OCI-LY7 (cell line): ENCODE measurements around the gene CSH2.
"Not testable (repeated sequence)": the region's sequence is repeated elsewhere in the genome, so short reads cannot be mapped to it uniquely, and the experiment has no call there.

Experiments
- EZH2phosphoT487 ChIP-seq: fragments of 200-600 bp; sonication (generic); IDR thresholded peaks from 2 replicates; pipeline ENCODE4 v1.6.1; 2018; ENCODE audit warnings: low read depth, borderline replicate concordance, mild to moderate bottlenecking, mixed run types, antibody characterized with exemption, low read length, moderate library complexity, mixed read lengths
- TF ChIP-seq, protein P1 (sequence below): fragments of 200-600 bp; sonication (generic); conservative IDR thresholded peaks from 2 replicates; pipeline ENCODE4 v1.5.1; 2014; ENCODE audit warnings: mild to moderate bottlenecking, antibody characterized with exemption, low read length, moderate library complexity, mixed read lengths

DNA sequence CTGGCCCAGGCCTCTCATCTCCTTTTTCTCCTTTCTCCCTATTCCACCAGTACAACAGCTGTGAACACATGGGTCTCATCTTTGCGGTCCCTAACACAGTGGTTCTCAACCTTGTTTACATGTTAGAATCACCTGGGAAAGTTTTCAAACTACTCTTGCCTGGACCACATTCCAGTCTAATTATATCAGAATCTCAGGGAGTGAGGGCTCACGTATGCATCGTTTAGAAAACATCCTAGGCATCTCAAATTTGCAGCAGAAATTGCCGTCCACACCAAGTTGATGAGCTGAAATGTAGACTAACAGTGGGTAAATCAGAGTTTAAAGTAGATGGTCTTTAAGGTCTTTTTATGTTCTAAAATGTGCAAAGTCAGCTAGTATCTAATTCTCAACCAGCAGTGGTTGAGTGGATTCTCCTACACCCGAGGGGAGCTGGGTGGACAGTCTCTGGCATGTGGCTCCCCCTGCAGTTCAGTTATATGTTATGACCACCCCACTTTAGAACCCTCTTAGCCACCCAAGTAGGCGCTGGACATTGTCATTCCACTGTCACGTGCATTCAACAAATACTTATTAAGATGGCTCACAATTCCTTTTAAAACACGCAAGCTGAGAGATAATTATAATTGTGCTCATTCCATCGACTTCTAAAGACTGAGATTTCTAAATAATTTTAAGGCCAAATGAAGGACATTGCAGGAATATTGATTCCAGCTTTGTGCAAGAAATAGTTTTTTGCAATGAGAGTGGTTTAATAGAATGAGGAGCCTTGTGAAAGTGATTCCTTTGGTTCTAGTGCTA is 3.8 kb downstream of the CSH2 start:
- TF ChIP-seq, protein P1, sequence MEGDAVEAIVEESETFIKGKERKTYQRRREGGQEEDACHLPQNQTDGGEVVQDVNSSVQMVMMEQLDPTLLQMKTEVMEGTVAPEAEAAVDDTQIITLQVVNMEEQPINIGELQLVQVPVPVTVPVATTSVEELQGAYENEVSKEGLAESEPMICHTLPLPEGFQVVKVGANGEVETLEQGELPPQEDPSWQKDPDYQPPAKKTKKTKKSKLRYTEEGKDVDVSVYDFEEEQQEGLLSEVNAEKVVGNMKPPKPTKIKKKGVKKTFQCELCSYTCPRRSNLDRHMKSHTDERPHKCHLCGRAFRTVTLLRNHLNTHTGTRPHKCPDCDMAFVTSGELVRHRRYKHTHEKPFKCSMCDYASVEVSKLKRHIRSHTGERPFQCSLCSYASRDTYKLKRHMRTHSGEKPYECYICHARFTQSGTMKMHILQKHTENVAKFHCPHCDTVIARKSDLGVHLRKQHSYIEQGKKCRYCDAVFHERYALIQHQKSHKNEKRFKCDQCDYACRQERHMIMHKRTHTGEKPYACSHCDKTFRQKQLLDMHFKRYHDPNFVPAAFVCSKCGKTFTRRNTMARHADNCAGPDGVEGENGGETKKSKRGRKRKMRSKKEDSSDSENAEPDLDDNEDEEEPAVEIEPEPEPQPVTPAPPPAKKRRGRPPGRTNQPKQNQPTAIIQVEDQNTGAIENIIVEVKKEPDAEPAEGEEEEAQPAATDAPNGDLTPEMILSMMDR, result peak; percentile 52
- not testable (repeated sequence) for TF ChIP-seq EZH2phosphoT487
